Heart right ventricle (tissue), 16 donors: ENCODE results near the gene TMEM239. TPM values are rescaled to one million over a fixed set of nuclear protein-coding genes. Genes with fewer than 3 reads are reported as not detected.
"Not testable (repeated sequence)": the region's sequence is repeated elsewhere in the genome, so short reads cannot be mapped to it uniquely, and the experiment has no call there.

Experiments used
- ATAC-seq, 8 donors: fragments of 200-7000 bp; cut with Tn5 transposase; one replicate each; pipeline ENCODE4 v1.9.1; 2020; ENCODE audit warnings: mild to moderate bottlenecking in 8 of 8, moderate library complexity in 8 of 8, moderate number of reproducible peaks in 1 of 8
- DNase-seq, 2 donors: peaks; one replicate each; pipeline ENCODE4 v3.0.0-alpha.2; 2020
- H3K27ac ChIP-seq, 10 donors: fragments of 200-600 bp; sonication (generic) in 2 of 10; one replicate each; pipeline versions ENCODE4 v1.5.0 to v1.8.0; 2020 to 2022; ENCODE audit warnings: mild to moderate bottlenecking in 3 of 10
- H3K27me3 ChIP-seq, 7 donors: fragments of 200-600 bp; one replicate each; pipeline ENCODE4 v1.8.0; 2021 to 2022; ENCODE audit warnings: mild to moderate bottlenecking in 2 of 7
- H3K36me3 ChIP-seq, 9 donors: fragments of 200-600 bp; sonication (generic) in 1 of 9; one replicate each; pipeline versions ENCODE4 v1.5.0 to v1.8.0; 2020 to 2022; ENCODE audit warnings: mild to moderate bottlenecking in 2 of 9
- H3K4me1 ChIP-seq, 9 donors: fragments of 200-600 bp; sonication (generic) in 1 of 9; one replicate each; pipeline versions ENCODE4 v1.5.0 to v1.8.0; 2020 to 2022; ENCODE audit warnings: mild to moderate bottlenecking in 4 of 9
- H3K4me3 ChIP-seq, 10 donors: fragments of 200-600 bp; sonication (generic) in 2 of 10; one replicate each; pipeline versions ENCODE4 v1.5.0 to v1.8.0; 2020 to 2022; ENCODE audit warnings: mild to moderate bottlenecking in 7 of 10, moderate library complexity in 2 of 10
- H3K9me3 ChIP-seq, 11 donors: fragments of 200-600 bp in 10 of 11; sonication (generic) in 2 of 11; one replicate each; pipeline versions ENCODE4 v1.5.0 to v1.8.0; 2013 to 2022; ENCODE audit warnings: mild to moderate bottlenecking in 2 of 11, control low read depth in 1 of 11, moderate library complexity in 1 of 11
- CTCF ChIP-seq, 9 donors: fragments of 200-600 bp; sonication (generic) in 2 of 9; IDR thresholded peaks; one replicate each; pipeline versions ENCODE4 v1.5.0 to v1.8.0; 2021 to 2022; ENCODE audit warnings: antibody characterized with exemption in 9 of 9, mild to moderate bottlenecking in 5 of 9, moderate library complexity in 1 of 9
- WGBS, 2 donors: extraction: QIAGEN DNeasy Blood & Tissue Kit; methylation state at CpG; one replicate each; pipeline ENCODE4 v1.1.7; 2013; ENCODE audit warnings: inconsistent platforms in 1 of 2; 5-methylcytosine and 5-hydroxymethylcytosine counted together
- intact Hi-C, 10 donors: fragments of 100-400 bp; cut with DNase I; formaldehyde crosslinking; loops; one replicate each; pipeline versions ENCODE4 v1.11.1 to v1.14.2; 2022
- polyA plus RNA-seq, 2 donors: library from polyadenylated mRNA; stranded (reverse); fragments of 200-250 nt; gene quantifications; one replicate each; pipeline ENCODE4 v1.2.3, GENCODE V29; 2013
- total RNA-seq, 10 donors: library from RNA; stranded (reverse); fragmentation: NEBNext Ultra II Directional in 3 of 10; extraction: Animal tissue kit (Norgen Biotek cat#: 25700) in 3 of 10; gene quantifications; one replicate each; pipeline versions ENCODE4 v1.2.1 to v1.2.4, GENCODE V29; 2021 to 2023
- donor health status: Arrhythmogenic right ventricular cardiomyopathy.
- donor health status: ischemic (EF 13 %, LVEDD 7.1; RV severe dilation, severe dysfunction).
- donor health status: healthy with polysubstance abuse.
- donor health status: DM: no; HTN: yes; CAD: no.
- donor health status: DM: no; HTN: no; CAD: no.
- donor health status: ischemic (EF 25% LVEDD 6.9; RV normal size, moderate dysfunction).
- donor health status: ischemic (EF 25% LVEDD 5.7; RV mildly dilated, moderate dysfunction).
- donor health status: healthy.
- donor health status: DM: yes; HTN: yes; CAD: no.
- donor health status: Ischemic cardiomyopathy.
- donor health status: ischemic (EF 35%, LVEDD 5.7; RV mildly dilated, moderate dysfunction).
- donor health status: nonischemic (EF 11% LVEDD 7.7; RV severe dilation, severe dysfunction).
- donor health status: DM: yes; HTN: yes; CAD: no.
- donor health status: PGD.
- donor health status: ischemic (EF 29% LVEDD 5.4; RV normal size, mild dysfunction).
- donor health status: nonischemic (EF 23%, LVEDD 6.1; RV moderate dilation, normal function).

TMEM239 gene
- total and polyA plus RNA-seq, 12 donors: not detected

GRCh38 chr20:2826655-2827054 is 10.5 kb downstream of the TMEM239 start:
- WGBS, 2 donors: 93 to 96% methylated on average over 4 of the region's 4 CpGs
- Histone ChIP-seq H3K27ac (no peak overlapping the region), H3K9me3 (no peaks in the 10 kb centered on the region), H3K27me3 (peaks cover 5 to 53% (median 33%) of the 10 kb centered on the region in 7 donors), H3K4me3 (no peak overlapping the region), H3K36me3 (no peaks in the 10 kb centered on the region), H3K4me1 (peaks cover 0 to 10% (median 0%) of the 10 kb centered on the region in 9 donors)
- DNase-seq (no peak), ATAC-seq (no peak)
- TF ChIP-seq CTCF (IDR thresholded peaks at IDR 0.05): no peak
- intact Hi-C loops: no loop called here

GRCh38 chr20:2829376-2829775 is 13.2 kb downstream of the TMEM239 start:
- peaks cover 0 to 47% (median 28%) of the 10 kb centered on the region in 7 donors for H3K27me3 ChIP-seq
- H3K27ac ChIP-seq: no peak overlapping the region
- 62 to 67% methylated on average over 6 of the region's 6 CpGs for WGBS, 2 donors
- H3K4me3 ChIP-seq: no peak overlapping the region
- no peak for TF ChIP-seq CTCF (IDR thresholded peaks at IDR 0.05)
- H3K4me1 ChIP-seq: peaks cover 0 to 16% (median 0%) of the 10 kb centered on the region in 9 donors
- no peaks in the 10 kb centered on the region for H3K9me3 ChIP-seq
- ATAC-seq: no peak
- no peak for DNase-seq
- no peaks in the 10 kb centered on the region for H3K36me3 ChIP-seq
- intact Hi-C loops: no loop called here

- ATAC-seq, H3K4me3 ChIP-seq, H3K9me3 ChIP-seq, H3K27ac ChIP-seq, DNase-seq, intact Hi-C loops: not testable (repeated sequence)
- 86 to 89% methylated on average over 7 of the region's 7 CpGs for WGBS, 2 donors
- H3K4me1 ChIP-seq: peaks cover 0 to 16% (median 0%) of the 10 kb centered on the region in 9 donors
- H3K36me3 ChIP-seq: peaks cover 0 to 12% (median 0%) of the 10 kb centered on the region in 9 donors
- peaks cover 0 to 41% (median 23%) of the 10 kb centered on the region in 7 donors for H3K27me3 ChIP-seq
Observed at GRCh38 chr20:2831206-2831605, 15.0 kb downstream of the TMEM239 start.

- WGBS, 2 donors: 80 to 82% methylated on average over 1 of the region's 1 CpG
Observed at GRCh38 chr20:2833761-2834160, 17.6 kb downstream of the TMEM239 start.

More at GRCh38 chr20:2833761-2834160, 17.6 kb downstream of the TMEM239 start:
- Histone ChIP-seq H3K36me3 (peaks cover 0 to 34% (median 0%) of the 10 kb centered on the region in 9 donors), H3K4me3 (no peak overlapping the region), H3K4me1 (peaks cover 0 to 16% (median 0%) of the 10 kb centered on the region in 9 donors), H3K9me3 (no peaks in the 10 kb centered on the region), H3K27ac (no peak overlapping the region), H3K27me3 (peaks cover 0 to 17% (median 6%) of the 10 kb centered on the region in 7 donors)
- TF ChIP-seq CTCF (IDR thresholded peaks at IDR 0.05): no peak
- DNase-seq (no peak), ATAC-seq (no peak)
- intact Hi-C loops: no loop called here
